WTC11 (cell line): ENCODE results near the gene COL4A5.

Source experiments
- CBFB ChIP-seq: sonication (generic); formaldehyde crosslinking; IDR thresholded peaks from 2 replicates; pipeline ENCODE4 v1.8.1; 2022; ENCODE audit warnings: mild to moderate bottlenecking, low read depth, missing genetic modification reagents
- ESRRA ChIP-seq: sonication (generic); formaldehyde crosslinking; IDR thresholded peaks from 2 replicates; pipeline ENCODE4 v1.8.1; 2022; ENCODE audit warnings: mild to moderate bottlenecking, missing genetic modification reagents, borderline replicate concordance
- ETV6 ChIP-seq: sonication (generic); formaldehyde crosslinking; IDR thresholded peaks from 2 replicates; pipeline ENCODE4 v1.8.1; 2022; ENCODE audit warnings: mild to moderate bottlenecking, missing genetic modification reagents
- NFE2L1 ChIP-seq: sonication (generic); formaldehyde crosslinking; IDR thresholded peaks from 2 replicates; pipeline ENCODE4 v1.8.1; 2023; ENCODE audit warnings: missing genetic modification reagents
- NR1H2 ChIP-seq: sonication (generic); formaldehyde crosslinking; IDR thresholded peaks from 2 replicates; pipeline ENCODE4 v1.9.0; 2021; ENCODE audit warnings: mild to moderate bottlenecking, moderate library complexity, missing genetic modification reagents
- NR2C2 ChIP-seq: sonication (generic); formaldehyde crosslinking; IDR thresholded peaks from 2 replicates; pipeline ENCODE4 v1.8.0; 2022; ENCODE audit warnings: mild to moderate bottlenecking, missing genetic modification reagents
- PRRX2 ChIP-seq: fragments of 250-450 bp; sonication (Bioruptor Pico); IDR thresholded peaks from 2 replicates; pipeline ENCODE4 v1.8.0; 2021; ENCODE audit warnings: mild to moderate bottlenecking
- TEAD4 ChIP-seq: sonication (generic); formaldehyde crosslinking; IDR thresholded peaks from 2 replicates; pipeline ENCODE4 v1.8.0; 2022; ENCODE audit warnings: mild to moderate bottlenecking, missing genetic modification reagents
- ZNF317 ChIP-seq: sonication (generic); formaldehyde crosslinking; IDR thresholded peaks from 2 replicates; pipeline ENCODE4 v1.8.1; 2023; ENCODE audit warnings: low read depth, mild to moderate bottlenecking, moderate library complexity, missing genetic modification reagents, borderline replicate concordance
- TF ChIP-seq, protein P1 (sequence below): fragments of 200-600 bp; IDR thresholded peaks from 2 replicates; pipeline ENCODE4 v1.8.0; 2022; ENCODE audit warnings: antibody characterized with exemption
- TF ChIP-seq, protein P2 (sequence below): sonication (generic); formaldehyde crosslinking; IDR thresholded peaks from 2 replicates; pipeline ENCODE4 v1.8.1; 2022; ENCODE audit warnings: low read depth, mild to moderate bottlenecking, moderate library complexity, missing genetic modification reagents, borderline replicate concordance
- TF ChIP-seq, protein P3 (sequence below): sonication (generic); formaldehyde crosslinking; IDR thresholded peaks from 2 replicates; pipeline ENCODE4 v1.8.0; 2022; ENCODE audit warnings: mild to moderate bottlenecking, missing genetic modification reagents
- TF ChIP-seq, protein P4 (sequence below): fragments of 250-450 bp; sonication (Bioruptor Pico); IDR thresholded peaks from 2 replicates; pipeline ENCODE4 v2.1.2; 2022; ENCODE audit warnings: mild to moderate bottlenecking, moderate library complexity

DNA sequence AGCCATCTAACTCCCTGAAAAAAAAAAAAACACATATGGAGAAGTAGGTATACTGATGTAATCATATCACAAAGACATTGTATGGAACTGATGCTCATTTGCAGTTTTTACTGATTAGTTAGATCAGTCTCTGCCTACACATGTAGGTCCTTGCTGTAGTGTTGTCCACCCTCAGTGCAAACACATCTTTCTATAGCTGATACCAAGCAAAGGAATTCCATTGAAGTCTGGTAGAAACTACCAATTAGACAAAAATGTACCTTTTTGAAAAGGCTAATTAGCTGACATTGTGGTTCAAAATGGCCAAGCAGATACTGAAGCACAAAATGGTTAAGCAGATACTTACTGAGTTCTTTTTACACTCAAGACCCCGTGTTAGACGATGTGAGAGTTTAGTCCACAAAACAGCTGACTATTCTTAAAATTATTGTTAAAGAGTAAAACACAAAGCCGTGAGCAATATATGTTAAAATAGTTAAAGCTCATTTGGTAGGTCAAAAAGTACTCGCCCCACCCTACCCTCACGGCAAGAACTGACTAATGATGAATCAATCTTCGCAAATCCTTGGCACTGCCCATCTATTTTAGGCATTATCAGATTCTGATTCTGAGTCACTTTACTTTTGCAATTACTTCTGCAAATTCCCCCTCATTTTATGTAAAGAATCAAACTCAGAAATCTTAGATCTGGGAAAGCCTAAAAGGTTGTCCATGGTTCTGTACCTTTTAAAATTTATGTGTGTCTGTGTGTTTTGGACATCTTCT, 41.8 kb upstream of the COL4A5 start:
- TF ChIP-seq, protein P1, sequence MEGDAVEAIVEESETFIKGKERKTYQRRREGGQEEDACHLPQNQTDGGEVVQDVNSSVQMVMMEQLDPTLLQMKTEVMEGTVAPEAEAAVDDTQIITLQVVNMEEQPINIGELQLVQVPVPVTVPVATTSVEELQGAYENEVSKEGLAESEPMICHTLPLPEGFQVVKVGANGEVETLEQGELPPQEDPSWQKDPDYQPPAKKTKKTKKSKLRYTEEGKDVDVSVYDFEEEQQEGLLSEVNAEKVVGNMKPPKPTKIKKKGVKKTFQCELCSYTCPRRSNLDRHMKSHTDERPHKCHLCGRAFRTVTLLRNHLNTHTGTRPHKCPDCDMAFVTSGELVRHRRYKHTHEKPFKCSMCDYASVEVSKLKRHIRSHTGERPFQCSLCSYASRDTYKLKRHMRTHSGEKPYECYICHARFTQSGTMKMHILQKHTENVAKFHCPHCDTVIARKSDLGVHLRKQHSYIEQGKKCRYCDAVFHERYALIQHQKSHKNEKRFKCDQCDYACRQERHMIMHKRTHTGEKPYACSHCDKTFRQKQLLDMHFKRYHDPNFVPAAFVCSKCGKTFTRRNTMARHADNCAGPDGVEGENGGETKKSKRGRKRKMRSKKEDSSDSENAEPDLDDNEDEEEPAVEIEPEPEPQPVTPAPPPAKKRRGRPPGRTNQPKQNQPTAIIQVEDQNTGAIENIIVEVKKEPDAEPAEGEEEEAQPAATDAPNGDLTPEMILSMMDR: no peak
- TF ChIP-seq, protein P2, sequence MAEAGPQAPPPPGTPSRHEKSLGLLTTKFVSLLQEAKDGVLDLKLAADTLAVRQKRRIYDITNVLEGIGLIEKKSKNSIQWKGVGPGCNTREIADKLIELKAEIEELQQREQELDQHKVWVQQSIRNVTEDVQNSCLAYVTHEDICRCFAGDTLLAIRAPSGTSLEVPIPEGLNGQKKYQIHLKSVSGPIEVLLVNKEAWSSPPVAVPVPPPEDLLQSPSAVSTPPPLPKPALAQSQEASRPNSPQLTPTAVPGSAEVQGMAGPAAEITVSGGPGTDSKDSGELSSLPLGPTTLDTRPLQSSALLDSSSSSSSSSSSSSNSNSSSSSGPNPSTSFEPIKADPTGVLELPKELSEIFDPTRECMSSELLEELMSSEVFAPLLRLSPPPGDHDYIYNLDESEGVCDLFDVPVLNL (CRISPR knock-in tag): no peak
- TF ChIP-seq, protein P3, sequence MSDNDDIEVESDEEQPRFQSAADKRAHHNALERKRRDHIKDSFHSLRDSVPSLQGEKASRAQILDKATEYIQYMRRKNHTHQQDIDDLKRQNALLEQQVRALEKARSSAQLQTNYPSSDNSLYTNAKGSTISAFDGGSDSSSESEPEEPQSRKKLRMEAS: no peak
- TF ChIP-seq, protein P4, sequence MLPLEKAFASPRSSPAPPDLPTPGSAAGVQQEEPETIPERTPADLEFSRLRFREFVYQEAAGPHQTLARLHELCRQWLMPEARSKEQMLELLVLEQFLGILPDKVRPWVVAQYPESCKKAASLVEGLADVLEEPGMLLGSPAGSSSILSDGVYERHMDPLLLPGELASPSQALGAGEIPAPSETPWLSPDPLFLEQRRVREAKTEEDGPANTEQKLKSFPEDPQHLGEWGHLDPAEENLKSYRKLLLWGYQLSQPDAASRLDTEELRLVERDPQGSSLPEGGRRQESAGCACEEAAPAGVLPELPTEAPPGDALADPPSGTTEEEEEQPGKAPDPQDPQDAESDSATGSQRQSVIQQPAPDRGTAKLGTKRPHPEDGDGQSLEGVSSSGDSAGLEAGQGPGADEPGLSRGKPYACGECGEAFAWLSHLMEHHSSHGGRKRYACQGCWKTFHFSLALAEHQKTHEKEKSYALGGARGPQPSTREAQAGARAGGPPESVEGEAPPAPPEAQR (CRISPR knock-in tag): no peak
- no peak for TF ChIP-seq NR2C2 (CRISPR knock-in tag)
- no peak for TF ChIP-seq NFE2L1 (CRISPR knock-in tag)
- TF ChIP-seq CBFB (CRISPR knock-in tag): no peak
- TF ChIP-seq PRRX2: no peak
- no peak for TF ChIP-seq ZNF317
- TF ChIP-seq ETV6 (CRISPR knock-in tag): no peak
- TF ChIP-seq NR1H2: no peak
- TF ChIP-seq ESRRA: no peak
- no peak for TF ChIP-seq TEAD4 (CRISPR knock-in tag)
